NCI-H1436 (cell line): Measurements from ENCODE around the gene TCOF1.
A peak's percentile ranks its signal among the peaks of the same experiment; 100 is the strongest.

ENCODE experiments used
- DNase-seq: peaks from one replicate; lab custom pipeline; 2025; lab: John Stamatoyannopoulos, UW

The TCOF1 gene

GRCh38 chr5:150350524-150351344 lies 6.8 kb upstream of the TCOF1 start:
- peak; percentile 22 for DNase-seq

GRCh38 chr5:150352244-150353031 lies 5.1 kb upstream of the TCOF1 start:
- DNase-seq: no peak

- no peak for DNase-seq
These were observed 4.3 kb upstream of the TCOF1 start for GRCh38 chr5:150353032-150353675.

GRCh38 chr5:150355791-150356190 lies 1.7 kb upstream of the TCOF1 start:
- no peak for DNase-seq

GRCh38 chr5:150356575-150357294 lies 762 bp upstream of the TCOF1 start:
- DNase-seq: no peak

- no peak for DNase-seq
These were observed 981 bp downstream of the TCOF1 start for GRCh38 chr5:150358261-150359095.

- DNase-seq: no peak
These were observed 3.8 kb downstream of the TCOF1 start for GRCh38 chr5:150361301-150361700.

GRCh38 chr5:150363185-150363584 lies 5.7 kb downstream of the TCOF1 start:
- no peak for DNase-seq

GRCh38 chr5:150364004-150364403 lies 6.5 kb downstream of the TCOF1 start:
- no peak for DNase-seq

- DNase-seq: no peak
These were observed 11.0 kb downstream of the TCOF1 start for GRCh38 chr5:150368526-150368925.

- no peak for DNase-seq
These were observed 15.1 kb downstream of the TCOF1 start for GRCh38 chr5:150372639-150373038.

- DNase-seq: no peak
These were observed 17.2 kb downstream of the TCOF1 start for GRCh38 chr5:150374651-150375050.

- no peak for DNase-seq
These were observed 19.6 kb downstream of the TCOF1 start for GRCh38 chr5:150376799-150377771.

GRCh38 chr5:150377964-150378694 lies 20.6 kb downstream of the TCOF1 start:
- DNase-seq: no peak

GRCh38 chr5:150384701-150385100 lies 27.2 kb downstream of the TCOF1 start:
- DNase-seq: no peak

- DNase-seq: no peak
These were observed 28.7 kb downstream of the TCOF1 start for GRCh38 chr5:150386024-150386855.

- DNase-seq: no peak
These were observed 32.2 kb downstream of the TCOF1 start for GRCh38 chr5:150389531-150390266.
